SH-SY5Y (cell line): ENCODE results near the gene TRPV5.

Experiments used
- GATA2 ChIP-seq: IDR thresholded peaks from 2 replicates; pipeline ENCODE4 v1.6.1; 2011; ENCODE audit warnings: mild to moderate bottlenecking, low read depth, low read length
- GATA3 ChIP-seq: IDR thresholded peaks from 2 replicates; pipeline ENCODE4 v1.6.1; 2011; ENCODE audit warnings: low read depth, mild to moderate bottlenecking, low read length, moderate library complexity

Gene TRPV5

GRCh38 chr7:142930126-142930730, 3.3 kb downstream of the TRPV5 start:
- no peak for TF ChIP-seq GATA2
- TF ChIP-seq GATA3, result no peak

- no peak for TF ChIP-seq GATA2
Measured at GRCh38 chr7:142927949-142928348, 5.6 kb downstream of the TRPV5 start.

GRCh38 chr7:142927085-142927745, 6.3 kb downstream of the TRPV5 start:
- TF ChIP-seq GATA3 (no peak), GATA2 (no peak)

- no peak for TF ChIP-seq GATA2
- no peak for TF ChIP-seq GATA3
Measured at GRCh38 chr7:142925413-142925812, 8.1 kb downstream of the TRPV5 start.

GRCh38 chr7:142923391-142923790, 10.2 kb downstream of the TRPV5 start:
- TF ChIP-seq GATA3 (no peak), GATA2 (no peak)

- TF ChIP-seq GATA2 (no peak), GATA3 (no peak)
Measured at GRCh38 chr7:142919656-142920055, 13.9 kb downstream of the TRPV5 start.

GRCh38 chr7:142918901-142919300, 14.6 kb downstream of the TRPV5 start:
- TF ChIP-seq GATA3 (no peak), GATA2 (no peak)

- TF ChIP-seq GATA3, result no peak
- no peak for TF ChIP-seq GATA2
Measured at GRCh38 chr7:142917447-142917846, 16.1 kb downstream of the TRPV5 start.

GRCh38 chr7:142916508-142916907, 17.0 kb downstream of the TRPV5 start:
- no peak for TF ChIP-seq GATA3
- TF ChIP-seq GATA2, result no peak

GRCh38 chr7:142915315-142915714, 18.2 kb downstream of the TRPV5 start:
- no peak for TF ChIP-seq GATA2
- no peak for TF ChIP-seq GATA3

- TF ChIP-seq GATA2, result no peak
- TF ChIP-seq GATA3, result no peak
Measured at GRCh38 chr7:142914121-142914520, 19.4 kb downstream of the TRPV5 start.

- TF ChIP-seq GATA3 (no peak), GATA2 (no peak)
Measured at GRCh38 chr7:142913566-142913965, 20.0 kb downstream of the TRPV5 start.

- TF ChIP-seq GATA3 (no peak), GATA2 (no peak)
Measured at GRCh38 chr7:142913051-142913450, 20.5 kb downstream of the TRPV5 start.

- TF ChIP-seq GATA2 (no peak), GATA3 (no peak)
Measured at GRCh38 chr7:142910481-142910880, 23.1 kb downstream of the TRPV5 start.

GRCh38 chr7:142910031-142910433, 23.5 kb downstream of the TRPV5 start:
- TF ChIP-seq GATA2, result no peak
- TF ChIP-seq GATA3, result no peak
